Mucosa of stomach (tissue), 1 donor: ENCODE data around the gene EDEM3.

Experiments
- H3K27me3 ChIP-seq: one replicate; pipeline ENCODE4 v1.7.0; 2013; ENCODE audit warnings: mild to moderate bottlenecking, low read length; ENCODE audit not compliant: control insufficient read depth, insufficient read depth
- H3K36me3 ChIP-seq: one replicate; pipeline ENCODE4 v1.7.0; 2013; ENCODE audit warnings: low read length; ENCODE audit not compliant: control insufficient read depth, insufficient read depth
- H3K4me1 ChIP-seq: one replicate; pipeline ENCODE4 v1.7.0; 2013; ENCODE audit warnings: mild to moderate bottlenecking, low read length; ENCODE audit not compliant: control insufficient read depth, insufficient read depth
- H3K4me3 ChIP-seq: one replicate; pipeline ENCODE4 v1.7.0; 2013; ENCODE audit warnings: low read length
- H3K9ac ChIP-seq: one replicate; pipeline ENCODE4 v1.7.0; 2013; ENCODE audit warnings: mild to moderate bottlenecking, low read length, moderate library complexity
- H3K9me3 ChIP-seq: one replicate; pipeline ENCODE4 v1.7.0; 2013; ENCODE audit warnings: mild to moderate bottlenecking, low read length, moderate library complexity; ENCODE audit not compliant: control insufficient read depth
- donor health status: Pancreatic carcinoma.

The EDEM3 gene

DNA sequence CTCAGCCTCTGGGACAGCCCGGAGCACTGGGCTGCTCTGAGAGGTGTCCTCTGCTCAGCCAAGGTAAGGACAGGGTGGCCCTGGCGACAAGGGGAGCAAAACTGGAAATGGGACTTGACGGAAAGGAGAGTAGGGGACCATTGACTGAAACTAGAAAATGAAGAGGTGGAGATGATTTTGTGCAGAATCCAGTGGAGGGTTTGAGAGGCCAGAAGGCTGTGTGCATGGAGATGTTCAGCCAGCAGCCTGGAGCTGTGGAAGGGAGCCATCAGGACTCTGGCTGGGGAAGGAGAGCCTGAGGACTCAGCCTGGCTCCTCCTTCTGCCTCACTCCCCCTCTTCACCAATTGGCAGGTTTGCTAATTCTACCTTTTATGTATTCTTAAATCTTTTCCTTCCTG, 114.2 kb downstream of the EDEM3 start:
- Histone ChIP-seq H3K9ac (no peak overlapping the region), H3K9me3 (no peaks in the 10 kb centered on the region), H3K4me3 (no peak overlapping the region), H3K36me3 (no peaks in the 10 kb centered on the region), H3K27me3 (no peaks in the 10 kb centered on the region), H3K4me1 (no peaks in the 10 kb centered on the region)
